ENCODE results near the gene MCRIP1. TPM values are rescaled to one million over a fixed set of nuclear protein-coding genes. Genes with fewer than 3 reads are reported as not detected.

Gene MCRIP1
- total and polyA plus RNA-seq, 2 of the 8 experiments (the other 6 are each of a cell fraction or from before 2014, with no cell fraction given) = 103 to 151 TPM

DNA sequence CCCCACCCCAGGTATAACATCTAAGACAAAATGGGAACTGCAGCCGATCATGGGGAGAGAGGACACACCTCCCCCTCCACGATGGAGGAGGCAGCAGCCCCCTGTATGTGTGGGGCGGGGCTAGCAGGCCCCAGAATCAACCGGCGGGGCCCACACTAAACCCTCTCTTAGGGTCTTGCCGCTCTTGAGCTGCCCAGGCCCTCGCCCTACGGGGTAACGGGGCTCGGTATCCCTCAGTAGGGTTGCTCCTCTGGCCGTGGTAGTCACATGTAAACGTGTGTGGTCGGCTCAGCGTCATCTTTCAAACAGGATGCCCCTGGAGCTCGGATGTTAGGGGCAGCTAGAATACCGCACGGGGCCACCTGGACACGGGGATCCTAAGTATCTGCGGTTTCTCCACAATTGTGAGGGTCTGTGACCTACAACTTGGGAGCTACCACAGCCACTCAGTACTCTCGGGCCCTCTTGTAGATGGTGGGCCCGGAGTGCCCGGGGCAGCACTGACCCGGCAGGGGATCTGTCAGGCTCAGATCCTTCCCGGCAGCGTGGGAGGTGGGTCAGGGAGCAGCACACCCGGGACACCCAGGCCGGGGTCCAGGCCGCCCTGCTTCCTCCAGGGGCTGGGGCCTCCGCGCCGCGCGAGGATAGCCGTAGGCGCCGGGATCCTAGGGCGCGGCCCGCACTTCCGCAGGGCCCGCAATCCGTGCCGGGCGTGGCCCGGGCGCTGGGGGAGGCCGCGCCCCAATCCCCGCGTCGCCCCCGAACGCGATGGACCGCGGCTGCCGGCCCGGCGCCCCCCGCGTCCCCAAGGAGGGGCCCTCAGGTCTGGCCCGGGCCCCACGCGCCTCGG is 37.3 kb upstream of the MCRIP1 start (continued):
- TF ChIP-seq PHF8 (conservative IDR thresholded peaks at IDR 0.05; ENCODE audit: low read depth, low read length) (0 out of 2 replicates have a peak, but pooled peaks have one; percentile 24), POLR2AphosphoS5 (IDR thresholded peaks at IDR 0.05; ENCODE audit: low read depth, low read length) (peak; percentile 29; the same call in 1 of the 2 replicates)

Data from H1 (cell line).